Measurements from ENCODE around the gene DTNA. TPM values are rescaled to one million over a fixed set of nuclear protein-coding genes. Genes with fewer than 3 reads are reported as not detected.

The DTNA gene
- total RNA-seq, 3 donors from 2014 or later = 0.18 to 0.24 TPM; not detected in 1

- ATAC-seq = no peak
Observed at GRCh38 chr18:34848695-34849094, 138.6 kb downstream of the DTNA start.

DNA sequence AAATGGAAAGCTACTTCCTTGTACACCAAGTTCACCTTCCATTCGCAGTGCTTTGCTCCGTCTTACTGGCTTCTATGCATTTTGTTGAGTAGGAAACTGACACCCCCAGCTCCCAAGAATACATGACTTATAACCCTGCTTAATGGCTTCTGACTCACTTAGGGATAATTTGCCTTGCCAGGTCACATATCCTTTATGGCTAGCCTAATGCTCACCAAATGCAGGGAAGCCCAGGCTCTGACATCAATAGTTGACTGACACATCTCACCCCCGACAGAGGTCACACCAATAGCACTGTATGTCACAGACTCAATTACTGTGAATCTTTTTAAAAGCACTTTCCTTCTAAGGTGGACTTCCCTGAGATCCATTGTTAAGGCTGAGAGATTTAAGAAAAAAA, 147.2 kb downstream of the DTNA start:
- DNase-seq (no peak), ATAC-seq (no peak)
- Mint-ChIP-seq H3K4me3 (no peak overlapping the region), H3K36me3 (ENCODE audit: insufficient read depth) (no peaks in the 10 kb centered on the region), H3K27me3 (ENCODE audit: low read depth) (peaks cover 11% of the 10 kb centered on the region), H3K9me3 (no peaks in the 10 kb centered on the region), H3K4me1 (ENCODE audit: low read depth) (peaks cover 9% of the 10 kb centered on the region)

More at GRCh38 chr18:34848695-34849094, 138.6 kb downstream of the DTNA start:
- Mint-ChIP-seq H3K27me3 (ENCODE audit: low read depth) (peaks cover 3% of the 10 kb centered on the region), H3K4me3 (no peak overlapping the region), H3K36me3 (ENCODE audit: insufficient read depth) (no peaks in the 10 kb centered on the region), H3K4me1 (ENCODE audit: low read depth) (no peaks in the 10 kb centered on the region), H3K9me3 (no peaks in the 10 kb centered on the region)
- no peak for DNase-seq

GRCh38 chr18:34858188-34858587, 148.1 kb downstream of the DTNA start:
- H3K27me3 Mint-ChIP-seq (ENCODE audit: low read depth) = peaks cover 11% of the 10 kb centered on the region
- no peak for DNase-seq
- peaks cover 13% of the 10 kb centered on the region for H3K4me1 Mint-ChIP-seq (ENCODE audit: low read depth)
- no peaks in the 10 kb centered on the region for H3K36me3 Mint-ChIP-seq (ENCODE audit: insufficient read depth)
- no peak overlapping the region for H3K4me3 Mint-ChIP-seq
- no peaks in the 10 kb centered on the region for H3K9me3 Mint-ChIP-seq
- ATAC-seq = no peak

- DNase-seq (no peak), ATAC-seq (no peak)
- peaks cover 16% of the 10 kb centered on the region for H3K4me1 Mint-ChIP-seq (ENCODE audit: low read depth)
- H3K27me3 Mint-ChIP-seq (ENCODE audit: low read depth) = peaks cover 11% of the 10 kb centered on the region
- H3K4me3 Mint-ChIP-seq = no peak overlapping the region
- no peaks in the 10 kb centered on the region for H3K36me3 Mint-ChIP-seq (ENCODE audit: insufficient read depth)
- no peaks in the 10 kb centered on the region for H3K9me3 Mint-ChIP-seq
Observed at GRCh38 chr18:34859496-34859895, 149.4 kb downstream of the DTNA start.

DNA sequence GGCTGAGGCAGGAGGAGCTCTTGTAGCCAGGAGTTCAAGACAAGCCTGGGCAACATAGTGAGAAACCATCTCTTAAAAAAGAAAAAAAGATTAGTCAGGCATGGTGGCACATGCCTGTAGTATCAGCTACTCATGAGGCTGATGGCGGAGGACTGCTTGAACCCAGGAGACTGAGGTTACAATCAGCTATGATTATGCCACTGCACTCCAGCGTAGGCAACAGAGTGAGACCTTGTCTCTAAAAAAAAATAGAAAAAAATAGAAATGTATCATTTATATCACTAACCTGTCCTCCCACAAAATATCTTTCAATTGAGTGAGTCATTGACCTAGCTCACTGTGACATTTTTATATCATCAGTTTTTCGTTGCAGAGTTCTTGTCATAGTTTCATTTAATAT, 152.5 kb downstream of the DTNA start:
- no peaks in the 10 kb centered on the region for H3K27me3 Mint-ChIP-seq (ENCODE audit: low read depth)
- H3K4me1 Mint-ChIP-seq (ENCODE audit: low read depth) = peaks cover 35% of the 10 kb centered on the region
- DNase-seq (no peak), ATAC-seq (no peak)
- no peak overlapping the region for H3K4me3 Mint-ChIP-seq
- no peaks in the 10 kb centered on the region for H3K9me3 Mint-ChIP-seq
- no peaks in the 10 kb centered on the region for H3K36me3 Mint-ChIP-seq (ENCODE audit: insufficient read depth)

GRCh38 chr18:34863702-34864101, 153.6 kb downstream of the DTNA start:
- ATAC-seq (no peak), DNase-seq (no peak)
- H3K9me3 Mint-ChIP-seq = no peaks in the 10 kb centered on the region
- no peaks in the 10 kb centered on the region for H3K36me3 Mint-ChIP-seq (ENCODE audit: insufficient read depth)
- peaks cover 35% of the 10 kb centered on the region for H3K4me1 Mint-ChIP-seq (ENCODE audit: low read depth)
- no peaks in the 10 kb centered on the region for H3K27me3 Mint-ChIP-seq (ENCODE audit: low read depth)
- no peak overlapping the region for H3K4me3 Mint-ChIP-seq

DNA sequence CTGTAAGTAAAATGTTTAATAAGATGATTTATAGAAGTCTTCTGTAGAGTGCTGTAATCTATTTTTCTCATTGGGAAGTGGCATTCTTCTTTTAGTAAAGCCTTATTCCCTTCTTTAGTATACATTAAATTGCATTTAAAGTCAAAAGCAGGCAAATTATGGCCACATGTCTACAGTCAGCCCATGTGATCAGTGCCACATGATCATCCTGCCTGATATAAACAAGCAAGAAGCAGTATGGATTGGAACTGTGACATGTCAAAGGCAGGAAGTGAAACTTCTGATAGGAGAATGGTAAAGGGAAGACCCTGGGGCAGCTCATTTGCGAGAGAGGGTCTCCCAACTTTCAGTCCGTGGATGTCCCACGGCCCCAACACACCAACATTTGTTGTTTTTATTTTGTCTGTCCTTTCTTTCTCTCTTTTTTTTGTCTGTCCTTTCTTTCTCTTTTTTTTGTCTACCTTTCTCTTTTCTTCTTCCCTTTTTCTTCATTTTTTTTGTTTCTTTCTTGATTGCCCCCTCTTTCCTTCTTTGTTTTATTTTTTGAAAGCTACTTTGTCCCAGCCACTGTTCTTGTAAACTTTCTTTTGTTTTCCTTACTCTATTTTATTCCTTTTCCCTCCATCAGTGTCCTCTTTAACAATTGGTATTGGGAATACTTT, 154.9 kb downstream of the DTNA start:
- no peak for ATAC-seq
- Mint-ChIP-seq H3K27me3 (ENCODE audit: low read depth) (no peaks in the 10 kb centered on the region), H3K9me3 (no peaks in the 10 kb centered on the region), H3K4me3 (no peak overlapping the region), H3K4me1 (ENCODE audit: low read depth) (peaks cover 32% of the 10 kb centered on the region), H3K36me3 (ENCODE audit: insufficient read depth) (no peaks in the 10 kb centered on the region)
- DNase-seq = no peak

DNA sequence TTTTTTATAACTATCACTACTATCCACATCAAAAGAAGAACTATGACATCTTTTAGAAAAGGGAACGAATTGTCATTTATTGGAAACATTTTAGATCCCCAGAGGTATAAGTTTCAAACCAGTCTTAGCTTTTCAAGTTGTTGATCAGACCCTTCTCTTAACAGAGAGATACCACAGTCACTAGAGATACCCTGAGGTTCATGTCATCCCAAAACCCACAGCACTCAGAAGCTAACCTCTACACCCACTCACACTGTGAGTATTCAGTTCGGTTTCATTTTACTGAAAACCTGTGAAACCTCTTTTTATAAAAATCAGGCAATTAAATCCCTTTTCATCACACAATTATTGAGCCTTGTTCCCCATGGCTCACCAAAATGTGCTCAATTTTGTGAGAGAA, 156.2 kb downstream of the DTNA start:
- Mint-ChIP-seq H3K36me3 (ENCODE audit: insufficient read depth) (no peaks in the 10 kb centered on the region), H3K27me3 (ENCODE audit: low read depth) (no peaks in the 10 kb centered on the region), H3K9me3 (no peaks in the 10 kb centered on the region), H3K4me1 (ENCODE audit: low read depth) (peaks cover 26% of the 10 kb centered on the region), H3K4me3 (peak overlapping the region; percentile 6)
- ATAC-seq (peak; percentile 96 to 97), DNase-seq (no peak)

GRCh38 chr18:34866739-34867138, 156.6 kb downstream of the DTNA start:
- Mint-ChIP-seq H3K4me3 (peak overlapping the region; percentile 6), H3K4me1 (ENCODE audit: low read depth) (peaks cover 26% of the 10 kb centered on the region)
- ATAC-seq = no peak

DNA sequence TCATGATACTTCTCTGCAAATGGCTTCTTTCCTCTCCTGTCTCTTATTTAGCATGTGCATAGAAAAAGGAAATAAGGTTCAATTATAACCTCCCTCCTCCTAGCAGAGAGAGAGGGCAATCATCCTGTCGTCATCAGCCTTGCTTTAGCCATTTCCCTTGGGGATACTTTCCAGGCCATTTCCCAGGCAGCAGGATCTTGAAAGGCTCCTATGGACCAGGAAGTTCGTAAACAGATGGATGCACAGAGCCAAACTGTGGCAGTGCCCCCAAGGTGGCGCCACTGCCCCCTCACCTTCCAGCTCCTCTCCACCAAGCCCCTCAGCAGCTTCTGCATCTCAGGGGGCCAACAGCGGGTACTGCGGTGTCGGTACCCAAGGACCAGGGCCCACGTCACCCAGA, 157.4 kb downstream of the DTNA start:
- Mint-ChIP-seq H3K9me3 (no peaks in the 10 kb centered on the region), H3K4me3 (no peak overlapping the region), H3K36me3 (ENCODE audit: insufficient read depth) (no peaks in the 10 kb centered on the region), H3K4me1 (ENCODE audit: low read depth) (peaks cover 26% of the 10 kb centered on the region), H3K27me3 (ENCODE audit: low read depth) (no peaks in the 10 kb centered on the region)
- no peak for ATAC-seq
- DNase-seq = no peak

More at GRCh38 chr18:34866739-34867138, 156.6 kb downstream of the DTNA start:
- H3K27me3 Mint-ChIP-seq (ENCODE audit: low read depth) = no peaks in the 10 kb centered on the region
- DNase-seq = no peak
- no peaks in the 10 kb centered on the region for H3K9me3 Mint-ChIP-seq
- no peaks in the 10 kb centered on the region for H3K36me3 Mint-ChIP-seq (ENCODE audit: insufficient read depth)

DNA sequence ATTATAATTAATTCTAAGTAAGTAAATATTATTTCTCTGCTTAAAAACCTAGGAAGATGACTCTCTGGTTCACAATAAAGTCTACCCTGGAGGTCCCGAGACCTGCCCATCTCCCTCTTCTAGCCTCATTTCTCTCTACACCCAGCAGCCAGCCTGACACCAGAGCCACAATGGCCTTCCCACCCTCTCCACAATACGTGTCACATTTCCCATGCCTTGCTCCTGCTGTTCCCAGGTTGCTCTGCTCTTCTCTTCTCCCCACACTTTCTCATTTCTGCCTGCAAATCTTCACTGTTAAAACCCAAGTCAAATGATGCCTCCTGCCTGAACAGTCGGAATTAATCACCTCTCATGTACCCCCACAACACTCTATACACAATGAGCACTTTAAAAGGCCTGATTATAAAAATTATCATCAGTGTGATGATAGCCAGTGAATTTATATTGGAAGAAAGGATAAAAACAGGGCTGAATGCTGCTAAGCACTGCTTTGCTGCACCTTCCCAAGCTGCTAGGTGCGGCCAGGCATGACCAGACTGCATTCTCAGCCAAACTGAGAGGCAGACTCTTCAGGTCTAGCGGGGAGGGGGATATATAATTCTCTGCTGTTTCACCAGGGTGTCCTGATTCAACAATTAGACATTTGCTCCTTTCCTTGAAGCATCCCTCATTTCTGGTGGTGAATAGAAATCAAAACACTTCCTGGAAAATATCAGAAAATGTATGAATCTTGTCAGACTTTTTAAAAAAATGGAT, 160.6 kb downstream of the DTNA start:
- no peaks in the 10 kb centered on the region for H3K36me3 Mint-ChIP-seq (ENCODE audit: insufficient read depth)
- no peak for ATAC-seq
- peaks cover 12% of the 10 kb centered on the region for H3K4me1 Mint-ChIP-seq (ENCODE audit: low read depth)
- H3K9me3 Mint-ChIP-seq = no peaks in the 10 kb centered on the region
- no peak for DNase-seq
- H3K27me3 Mint-ChIP-seq (ENCODE audit: low read depth) = no peaks in the 10 kb centered on the region
- H3K4me3 Mint-ChIP-seq = no peak overlapping the region

- Mint-ChIP-seq H3K4me1 (ENCODE audit: low read depth) (peaks cover 5% of the 10 kb centered on the region), H3K36me3 (ENCODE audit: insufficient read depth) (no peaks in the 10 kb centered on the region), H3K9me3 (no peaks in the 10 kb centered on the region), H3K4me3 (no peak overlapping the region), H3K27me3 (ENCODE audit: low read depth) (no peaks in the 10 kb centered on the region)
- DNase-seq (no peak), ATAC-seq (no peak)
Observed at GRCh38 chr18:34871435-34871834, 161.3 kb downstream of the DTNA start.

DNA sequence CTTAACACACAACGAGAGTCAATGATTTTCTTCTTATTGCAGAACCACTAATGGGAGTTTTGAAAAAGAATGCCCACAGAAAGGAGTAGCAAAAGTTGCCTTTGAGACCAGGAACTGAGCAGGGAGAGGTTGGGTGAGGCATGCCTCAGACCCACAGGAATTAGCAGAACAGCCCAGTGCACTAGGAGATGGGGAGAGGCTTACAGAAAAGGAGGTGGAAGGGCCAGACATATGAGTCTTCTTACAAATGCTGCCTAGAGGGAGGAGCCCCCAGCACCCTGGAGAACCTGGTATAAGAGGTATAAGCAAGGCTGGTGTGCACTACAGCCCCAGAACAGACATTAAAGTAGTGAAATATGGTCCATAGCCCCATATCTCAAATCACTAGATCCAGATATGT, 162.0 kb downstream of the DTNA start:
- DNase-seq = no peak
- peaks cover under 1% of the 10 kb centered on the region for H3K4me1 Mint-ChIP-seq (ENCODE audit: low read depth)
- no peaks in the 10 kb centered on the region for H3K36me3 Mint-ChIP-seq (ENCODE audit: insufficient read depth)
- H3K9me3 Mint-ChIP-seq = no peaks in the 10 kb centered on the region
- no peaks in the 10 kb centered on the region for H3K27me3 Mint-ChIP-seq (ENCODE audit: low read depth)
- H3K4me3 Mint-ChIP-seq = no peak overlapping the region
- no peak for ATAC-seq

DNA sequence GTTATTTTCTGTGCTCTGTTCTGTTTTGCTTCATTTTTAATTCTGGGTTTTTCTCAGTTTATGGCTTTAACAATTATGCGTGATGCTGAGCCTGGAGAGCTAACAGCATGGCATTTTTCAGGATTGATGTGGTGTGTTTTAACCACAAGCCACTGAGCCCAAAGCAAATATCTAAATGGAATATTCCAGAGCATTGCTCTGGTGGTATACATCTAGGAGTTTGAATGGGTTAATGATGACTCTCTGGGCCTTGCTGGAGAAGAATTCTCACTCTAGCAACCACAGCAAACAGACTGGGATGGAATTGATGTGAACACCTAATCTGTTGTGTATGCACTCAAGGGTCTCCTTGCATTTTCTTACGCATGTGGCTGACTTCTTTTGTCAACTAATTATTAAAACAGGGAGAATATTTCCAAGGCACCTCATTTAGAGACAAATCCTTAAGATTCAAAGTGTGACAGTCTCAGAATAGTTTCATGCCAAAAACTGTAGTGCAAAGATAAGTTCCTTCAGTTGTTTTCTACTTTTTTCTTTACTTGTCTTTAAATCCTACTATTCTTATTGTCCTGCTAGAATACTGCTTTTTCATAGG, 164.0 kb downstream of the DTNA start:
- ATAC-seq (no peak), DNase-seq (no peak)
- Mint-ChIP-seq H3K27me3 (ENCODE audit: low read depth) (no peaks in the 10 kb centered on the region), H3K36me3 (ENCODE audit: insufficient read depth) (no peaks in the 10 kb centered on the region), H3K4me3 (no peak overlapping the region), H3K4me1 (ENCODE audit: low read depth) (no peaks in the 10 kb centered on the region), H3K9me3 (no peaks in the 10 kb centered on the region)

DNA sequence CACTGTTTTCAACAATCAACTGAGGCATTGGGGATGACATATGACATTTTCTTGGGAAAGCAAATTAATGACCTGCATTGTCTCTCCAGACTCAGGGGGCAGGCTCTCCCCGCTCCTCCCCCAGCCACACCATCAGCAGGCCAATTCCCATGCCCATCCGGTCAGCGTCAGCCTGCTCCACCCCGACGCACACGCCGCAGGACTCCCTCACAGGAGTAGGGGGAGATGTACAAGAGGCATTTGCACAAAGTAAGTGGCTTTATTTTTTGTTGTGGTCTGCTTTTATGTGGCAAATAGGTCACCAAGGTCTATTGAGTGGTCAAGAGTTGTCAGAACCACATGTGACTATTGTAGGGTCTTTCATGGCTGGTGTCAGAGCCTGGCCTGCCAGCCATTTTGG, 165.1 kb downstream of the DTNA start:
- DNase-seq = no peak
- no peaks in the 10 kb centered on the region for H3K36me3 Mint-ChIP-seq (ENCODE audit: insufficient read depth)
- H3K4me3 Mint-ChIP-seq = no peak overlapping the region
- no peaks in the 10 kb centered on the region for H3K9me3 Mint-ChIP-seq
- no peak for ATAC-seq
- H3K27me3 Mint-ChIP-seq (ENCODE audit: low read depth) = no peaks in the 10 kb centered on the region
- no peaks in the 10 kb centered on the region for H3K4me1 Mint-ChIP-seq (ENCODE audit: low read depth)
